MCF 10A (cell line): ENCODE results near the gene NPW. TPM values are rescaled to one million over a fixed set of nuclear protein-coding genes. Genes with fewer than 3 reads are reported as not detected.

Experiments
- Bru-seq: library from RNA; stranded (reverse); fragments of 400-500 nt; gene quantifications from one replicate; lab custom pipeline; 2021; lab: Mats Ljungman, UMichigan
- BruChase-seq, 2 experiments: library from RNA; stranded (reverse); fragments of 400-500 nt; gene quantifications; one replicate each; lab custom pipeline; 2021; lab: Mats Ljungman, UMichigan
- BruUV-seq: library from RNA; stranded (reverse); fragments of 400-500 nt; replicated peaks from 2 replicates; lab custom pipeline; 2021; lab: Mats Ljungman, UMichigan
- CTCF ChIA-PET: fragments of 300-600 bp; sonication (Branson Sonifier 250); formaldehyde crosslinking; extraction: SDS; loops from one replicate; lab custom pipeline; 2021; ENCODE audit warnings: antibody characterized with exemption, inconsistent platforms; lab: Yijun Ruan, JAX
- POLR2A ChIA-PET: fragments of 300-600, 350-650 bp; sonication (Branson Sonifier 250); formaldehyde crosslinking; extraction: SDS; loops from one replicate; lab custom pipeline; 2020; ENCODE audit warnings: antibody characterized with exemption, inconsistent platforms; lab: Yijun Ruan, JAX
- DNase-seq: peaks from one replicate; pipeline ENCODE4 v3.0.0-alpha.2; 2018; ENCODE audit not compliant: unreplicated experiment
- H3K27ac Mint-ChIP-seq: one replicate; pipeline ENCODE4 v1.8.0; 2022; ENCODE audit warnings: mild to moderate bottlenecking, low read depth, mixed read lengths; ENCODE audit not compliant: unreplicated experiment
- H3K27me3 Mint-ChIP-seq: one replicate; pipeline ENCODE4 v1.8.0; 2022; ENCODE audit warnings: mixed read lengths; ENCODE audit not compliant: insufficient read depth, unreplicated experiment
- H3K36me3 Mint-ChIP-seq: one replicate; pipeline ENCODE4 v1.8.0; 2022; ENCODE audit warnings: mild to moderate bottlenecking, moderate library complexity, mixed read lengths; ENCODE audit not compliant: insufficient read depth, unreplicated experiment
- H3K4me1 Mint-ChIP-seq: one replicate; pipeline ENCODE4 v1.8.0; 2022; ENCODE audit warnings: mixed read lengths; ENCODE audit not compliant: insufficient read depth, unreplicated experiment
- H3K4me3 Mint-ChIP-seq: one replicate; pipeline ENCODE4 v1.8.0; 2022; ENCODE audit warnings: mild to moderate bottlenecking, moderate library complexity, mixed read lengths; ENCODE audit not compliant: unreplicated experiment
- H3K9me3 Mint-ChIP-seq: one replicate; pipeline ENCODE4 v1.8.0; 2022; ENCODE audit warnings: mixed read lengths; ENCODE audit not compliant: unreplicated experiment
- intact Hi-C: fragments of 100-400 bp; cut with micrococcal nuclease; formaldehyde crosslinking; loops from 2 replicates; pipeline ENCODE4 v1.14.1; 2022
- long read RNA-seq: library from polyadenylated mRNA; stranded (forward); transcript quantifications from one replicate; pipeline ENCODE4 v2.0.0, GENCODE V29; 2022
- total RNA-seq: library from RNA; stranded (reverse); gene quantifications from 2 replicates; pipeline ENCODE4 v1.2.3, GENCODE V29; 2022
- TF ChIP-seq, protein P1 (sequence below): fragments of 200-600 bp; IDR thresholded peaks from one replicate; pipeline ENCODE4 v1.8.0; 2022; ENCODE audit warnings: antibody characterized with exemption, mild to moderate bottlenecking; ENCODE audit not compliant: unreplicated experiment

The NPW gene
- total RNA-seq (4.9 and 7.7 TPM in 2 replicates), Bru-seq, nascent RNA (percentile 48 among the genes with signal in this experiment), BruChase-seq, experiment 1, labeled RNA remaining after a 6-hour chase (percentile 67 among the genes with signal in this experiment), BruChase-seq, experiment 2, labeled RNA remaining after a 2-hour chase (percentile 36 among the genes with signal in this experiment)
- long read RNA-seq, partial matches to known transcripts, result 0 of 7 reads
- long read RNA-seq, other reads (novel, unspliced or antisense), result 5 of 7 reads

DNA sequence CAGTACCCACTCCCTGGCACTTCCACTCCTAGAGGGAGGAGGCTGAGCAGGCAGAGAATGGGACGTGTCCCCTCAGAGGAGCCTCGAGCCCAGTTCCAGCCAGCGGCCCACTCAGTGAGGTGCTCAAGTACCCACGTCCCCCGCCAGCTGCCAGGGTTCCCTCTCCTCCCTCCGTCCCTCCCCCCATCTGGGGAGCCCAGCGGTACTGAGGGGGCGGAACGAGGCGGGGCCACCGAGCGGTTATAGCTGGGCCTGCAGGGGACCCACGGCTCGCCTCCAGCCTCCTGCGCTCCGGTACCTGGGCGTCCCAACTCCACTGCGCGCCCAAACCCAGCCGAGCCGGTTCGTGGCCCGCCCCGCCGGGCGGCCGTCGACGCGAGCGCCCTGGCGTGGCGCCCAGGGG, at the start of gene NPW:
Gene NPW, plus strand, starts transcription at position 268 of the 403 bp plus-strand sequence.
- TF ChIP-seq, protein P1, sequence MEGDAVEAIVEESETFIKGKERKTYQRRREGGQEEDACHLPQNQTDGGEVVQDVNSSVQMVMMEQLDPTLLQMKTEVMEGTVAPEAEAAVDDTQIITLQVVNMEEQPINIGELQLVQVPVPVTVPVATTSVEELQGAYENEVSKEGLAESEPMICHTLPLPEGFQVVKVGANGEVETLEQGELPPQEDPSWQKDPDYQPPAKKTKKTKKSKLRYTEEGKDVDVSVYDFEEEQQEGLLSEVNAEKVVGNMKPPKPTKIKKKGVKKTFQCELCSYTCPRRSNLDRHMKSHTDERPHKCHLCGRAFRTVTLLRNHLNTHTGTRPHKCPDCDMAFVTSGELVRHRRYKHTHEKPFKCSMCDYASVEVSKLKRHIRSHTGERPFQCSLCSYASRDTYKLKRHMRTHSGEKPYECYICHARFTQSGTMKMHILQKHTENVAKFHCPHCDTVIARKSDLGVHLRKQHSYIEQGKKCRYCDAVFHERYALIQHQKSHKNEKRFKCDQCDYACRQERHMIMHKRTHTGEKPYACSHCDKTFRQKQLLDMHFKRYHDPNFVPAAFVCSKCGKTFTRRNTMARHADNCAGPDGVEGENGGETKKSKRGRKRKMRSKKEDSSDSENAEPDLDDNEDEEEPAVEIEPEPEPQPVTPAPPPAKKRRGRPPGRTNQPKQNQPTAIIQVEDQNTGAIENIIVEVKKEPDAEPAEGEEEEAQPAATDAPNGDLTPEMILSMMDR, result no peak
- ChIA-PET CTCF (interaction anchor here (0.5 to 3.4 kb wide), 3 partner anchors 121 to 337 kb away, joined by 4 to 12 read pairs (median 4); no protein-coding TSS in a partner anchor), POLR2A (interaction anchor here (0.7 to 2.5 kb wide), 5 partner anchors 10 to 135 kb away, joined by 3 to 7 read pairs (median 5); no protein-coding TSS in a partner anchor)
- Mint-ChIP-seq H3K27me3 (no peaks in the 10 kb centered on the region), H3K27ac (no peak within 1 kb of the TSS), H3K9me3 (no peaks in the 10 kb centered on the region), H3K36me3 (peaks cover 7% of the 10 kb centered on the region), H3K4me1 (peaks cover 16% of the 10 kb centered on the region), H3K4me3 (no peak within 1 kb of the TSS)
- intact Hi-C loops, result no loop called here
- BruUV-seq, result no TSS peak
- no peak for DNase-seq

DNA sequence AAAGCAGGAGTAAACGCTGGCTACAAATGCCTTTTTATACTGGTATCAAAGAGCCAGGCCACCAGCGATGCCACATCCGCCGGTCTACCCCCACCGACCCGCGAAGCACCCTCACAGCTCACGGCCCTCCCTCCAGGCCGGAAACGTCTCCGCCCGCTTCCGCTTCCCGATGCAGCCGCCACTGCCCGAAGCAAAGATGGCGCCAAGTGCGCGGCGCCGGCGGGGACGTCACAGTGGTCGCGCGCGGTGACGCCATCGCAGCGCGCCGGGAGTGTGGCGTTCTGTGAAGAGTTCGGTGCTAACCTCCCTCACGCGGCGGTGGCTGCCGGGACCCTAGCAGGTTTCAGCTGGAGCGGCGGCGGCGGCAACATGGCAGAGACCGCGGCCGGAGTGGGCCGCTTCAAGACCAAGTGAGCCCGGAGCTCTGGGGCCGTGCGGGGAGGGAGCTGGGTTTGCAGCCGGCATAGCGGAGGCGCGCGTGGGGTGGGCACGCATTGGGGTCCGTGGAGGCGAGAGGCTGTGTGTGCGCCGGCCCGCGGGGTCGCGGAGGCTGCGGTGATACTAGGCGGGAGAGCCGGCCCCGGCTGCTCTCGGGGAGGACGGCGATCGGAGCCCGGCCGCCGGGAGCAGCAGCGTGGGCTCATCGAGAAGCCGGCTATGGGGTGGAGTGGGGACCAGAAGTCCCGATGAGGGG, 47.6 kb upstream of the NPW start, which contains the start of gene TBL3:
Gene TBL3, plus strand, starts transcription at position 258 of the 694 bp plus-strand sequence. Its CDS starts 112 bp downstream, at position 370.
- Mint-ChIP-seq H3K36me3 (peaks cover 14% of the 10 kb centered on the region), H3K27ac (peak within 1 kb of the TSS; percentile 95), H3K4me3 (peak within 1 kb of the TSS; percentile 92), H3K27me3 (no peaks in the 10 kb centered on the region), H3K4me1 (peaks cover 13% of the 10 kb centered on the region), H3K9me3 (no peaks in the 10 kb centered on the region)
- TF ChIP-seq, protein P1, result no peak
- BruUV-seq, result no TSS peak
- CTCF ChIA-PET, result interaction anchor here (0.5 to 0.8 kb wide), 5 partner anchors 11 to 176 kb away, joined by 3 to 5 read pairs (median 3); no protein-coding TSS in a partner anchor
- POLR2A ChIA-PET, result interaction anchor here (0.6 to 2.7 kb wide), 25 partner anchors 8 to 797 kb away, joined by 3 to 35 read pairs (median 5); partner anchors contain the start of genes GFER, NDUFB10, NTHL1 and NUBP2
- DNase-seq, result peak; percentile 92
- intact Hi-C loops, result no loop called here

DNA sequence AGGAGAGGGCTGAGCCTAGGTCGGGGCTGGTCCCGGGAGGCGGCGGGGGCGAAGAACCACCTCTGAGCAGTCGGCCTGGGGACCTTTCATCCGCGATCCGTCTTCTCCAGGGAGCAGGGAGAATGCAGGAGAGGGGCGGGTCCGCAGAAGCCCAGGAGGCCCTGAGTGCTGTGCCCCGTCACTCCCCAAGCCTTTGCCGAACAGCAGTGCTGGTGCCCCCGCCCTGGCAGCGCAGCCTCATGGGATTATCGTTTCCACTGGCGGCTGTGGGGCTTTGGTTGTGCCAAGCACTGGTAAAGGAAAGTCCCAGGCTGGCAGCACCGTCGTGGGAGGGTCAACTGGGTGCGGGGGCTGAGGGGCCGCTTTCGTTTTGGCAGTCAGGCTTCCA, 47.1 kb upstream of the NPW start:
- DNase-seq, result no peak
- no TSS peak for BruUV-seq
- peak overlapping the region; percentile 92 for H3K4me3 Mint-ChIP-seq
- H3K27me3 Mint-ChIP-seq, result no peaks in the 10 kb centered on the region
- peaks cover 13% of the 10 kb centered on the region for H3K4me1 Mint-ChIP-seq
- CTCF ChIA-PET, result interaction anchor here (0.7 to 0.8 kb wide), 2 partner anchors 10 to 107 kb away, joined by 3 to 5 read pairs; no protein-coding TSS in a partner anchor
- peaks cover 14% of the 10 kb centered on the region for H3K36me3 Mint-ChIP-seq
- TF ChIP-seq, protein P1, result no peak
- H3K27ac Mint-ChIP-seq, result peak overlapping the region; percentile 84
- POLR2A ChIA-PET, result interaction anchor here (0.9 to 2.7 kb wide), 14 partner anchors 8 to 190 kb away, joined by 3 to 35 read pairs (median 8); partner anchors contain the start of genes GFER, NDUFB10, NTHL1 and NUBP2
- no peaks in the 10 kb centered on the region for H3K9me3 Mint-ChIP-seq
- intact Hi-C loops, result no loop called here
